K562 (cell line): ENCODE results near the gene MT1M. TPM values are rescaled to one million over a fixed set of nuclear protein-coding genes. Genes with fewer than 3 reads are reported as not detected.

Experiments used
- ATAC-seq: fragments of 200-7000 bp; cut with Tn5 transposase; 3 replicates; pipeline ENCODE4 v1.9.1; 2020; ENCODE audit warnings: moderate library complexity
- BruUV-seq: library from RNA; stranded (reverse); fragments of 400-500 nt; replicated peaks from 2 replicates; lab custom pipeline; 2021; lab: Mats Ljungman, UMichigan
- CTCF ChIA-PET: fragments of 300-600 bp; formaldehyde crosslinking; extraction: SDS; loops from one replicate; lab custom pipeline; 2021; ENCODE audit warnings: low intra/inter-chr PET ratio; lab: Yijun Ruan, JAX
- POLR2A ChIA-PET: fragments of 300-600, 350-650 bp; sonication (Branson Sonifier 250); formaldehyde crosslinking; extraction: SDS; loops from one replicate; lab custom pipeline; 2021; ENCODE audit warnings: antibody characterized with exemption, inconsistent platforms; lab: Yijun Ruan, JAX
- DNase-seq, 4 experiments: peaks; one replicate each; pipeline versions ENCODE4 v3.0.0 to v3.0.0-alpha.2; 2011 to 2018; ENCODE audit warnings: low spot score in 3 of 4, mixed read lengths in 3 of 4; ENCODE audit errors: extremely low read depth in 1 of 4
- FAIRE-seq: peaks from 2 replicates; lab custom pipeline; 2011; peaks lifted over from hg19 to GRCh38; lab: Jason Lieb, UNC
- H2AFZ ChIP-seq: 2 replicates; pipeline ENCODE4 v1.6.0; 2011; ENCODE audit warnings: low read depth, low read length, control low read depth, inconsistent platforms
- H3K27ac ChIP-seq: fragments of 200-600 bp; 3 replicates; pipeline ENCODE4 v1.8.0; 2011; ENCODE audit warnings: low read depth, mild to moderate bottlenecking, control low read depth, inconsistent platforms, low read length, moderate library complexity, mixed read lengths; ENCODE audit errors: extremely low read depth
- H3K27me3 ChIP-seq, 2 experiments: fragments of 300-600 bp in 1 of 2; 2 replicates in 1 of 2; 3 replicates in 1 of 2; pipeline versions ENCODE4 v1.6.0 to v1.8.0; 2011; ENCODE audit warnings: inconsistent platforms in 2 of 2, low read length in 2 of 2, mild to moderate bottlenecking in 1 of 2, mixed read lengths in 1 of 2, moderate library complexity in 1 of 2; ENCODE audit not compliant: control insufficient read depth in 2 of 2, insufficient read depth in 2 of 2
- H3K36me3 ChIP-seq: fragments of 300-600 bp; 3 replicates; pipeline ENCODE4 v1.8.0; 2011; ENCODE audit warnings: mild to moderate bottlenecking, low read length, inconsistent platforms; ENCODE audit not compliant: control insufficient read depth, insufficient read depth
- H3K4me1 ChIP-seq, 2 experiments: fragments of 200-600 bp in 1 of 2; replicated peaks in 1 of 2; 2 replicates in 1 of 2; 3 replicates in 1 of 2; pipeline versions ENCODE4 v1.5.1 to v1.8.0; 2011; ENCODE audit warnings: inconsistent platforms in 2 of 2, low read length in 2 of 2, mild to moderate bottlenecking in 1 of 2, mixed read lengths in 1 of 2, moderate library complexity in 1 of 2; ENCODE audit not compliant: control insufficient read depth in 2 of 2, insufficient read depth in 2 of 2
- H3K4me2 ChIP-seq: 2 replicates; pipeline ENCODE4 v1.6.1; 2011; ENCODE audit warnings: low read length, control low read depth, inconsistent platforms, mixed read lengths; ENCODE audit not compliant: insufficient read depth
- H3K4me3 ChIP-seq: fragments of 200-600 bp; sonication (generic), shearing (Covaris generic); 2 replicates; pipeline ENCODE4 v1.5.1; 2016; ENCODE audit warnings: control low read depth, inconsistent platforms
- H3K79me2 ChIP-seq: fragments of 200-600 bp; 3 replicates; pipeline ENCODE4 v1.8.0; 2011; ENCODE audit warnings: low read length, inconsistent platforms; ENCODE audit not compliant: control insufficient read depth, insufficient read depth
- H3K9ac ChIP-seq, 2 experiments: 2 replicates each; pipeline versions ENCODE4 v1.6.0 to v1.6.1; 2011; ENCODE audit warnings: low read depth in 2 of 2, low read length in 2 of 2, control low read depth in 1 of 2, inconsistent platforms in 1 of 2, mild to moderate bottlenecking in 1 of 2, mixed read lengths in 1 of 2; ENCODE audit not compliant: insufficient read depth in 1 of 2
- H3K9me1 ChIP-seq: one replicate; pipeline ENCODE4 v1.6.0; 2011; ENCODE audit warnings: inconsistent platforms, mild to moderate bottlenecking, low read length, moderate library complexity; ENCODE audit not compliant: control insufficient read depth, insufficient read depth
- H3K9me3 ChIP-seq: replicated peaks from 2 replicates; pipeline ENCODE4 v1.5.1; 2011; ENCODE audit warnings: low read depth, low read length, inconsistent platforms; ENCODE audit not compliant: control insufficient read depth, insufficient read depth
- H4K20me1 ChIP-seq: replicated peaks from 2 replicates; pipeline ENCODE4 v1.6.1; 2011; ENCODE audit warnings: low read length, inconsistent platforms, mixed read lengths; ENCODE audit not compliant: control insufficient read depth, insufficient read depth
- BCOR ChIP-seq: fragments of 450-650 bp; IDR thresholded peaks from 2 replicates; pipeline ENCODE4 v1.6.1; 2016
- EP400 ChIP-seq: fragments of 450-650 bp; IDR thresholded peaks from 2 replicates; pipeline ENCODE4 v1.6.1; 2017; ENCODE audit warnings: antibody characterized with exemption, mild to moderate bottlenecking, moderate library complexity
- HDAC2 ChIP-seq: fragments of 450-650 bp; IDR thresholded peaks from 2 replicates; pipeline ENCODE4 v1.6.1; 2016; ENCODE audit warnings: mild to moderate bottlenecking
- KAT8 ChIP-seq: fragments of 450-650 bp; IDR thresholded peaks from 2 replicates; pipeline ENCODE4 v1.6.1; 2016; ENCODE audit warnings: low read depth, mild to moderate bottlenecking
- MIER1 ChIP-seq: fragments of 450-650 bp; IDR thresholded peaks from 2 replicates; pipeline ENCODE4 v1.6.1; 2016; ENCODE audit warnings: antibody characterized with exemption, mild to moderate bottlenecking, low read depth
- PHTF2 ChIP-seq: fragments of 250-450 bp; sonication (Bioruptor Pico); IDR thresholded peaks from 2 replicates; pipeline ENCODE4 v1.5.0; 2021; ENCODE audit warnings: mild to moderate bottlenecking
- RFX5 ChIP-seq: IDR thresholded peaks from 2 replicates; pipeline ENCODE4 v1.6.1; 2011; ENCODE audit warnings: low read depth, mild to moderate bottlenecking, improper control_type of control experiment, low read length
- SAFB ChIP-seq: fragments of 200-400 bp; formaldehyde crosslinking; IDR thresholded peaks from 2 replicates; pipeline ENCODE4 v1.6.1; 2017; ENCODE audit warnings: low read depth, low read length, borderline replicate concordance
- STAT5B ChIP-seq: fragments of 250-450 bp; sonication (Bioruptor Pico); IDR thresholded peaks from 2 replicates; pipeline ENCODE4 v1.8.0; 2021; ENCODE audit warnings: mild to moderate bottlenecking, inconsistent platforms
- TAF9B ChIP-seq: fragments of 450-650 bp; IDR thresholded peaks from 2 replicates; pipeline ENCODE4 v1.6.1; 2018; ENCODE audit warnings: mild to moderate bottlenecking; ENCODE audit not compliant: partially characterized antibody
- ZBED1 ChIP-seq: IDR thresholded peaks from 2 replicates; pipeline ENCODE4 v1.6.1; 2014
- ZNF212 ChIP-seq: fragments of 450-650 bp; formaldehyde crosslinking; IDR thresholded peaks from 2 replicates; pipeline ENCODE4 v1.4.0; 2020; ENCODE audit warnings: mild to moderate bottlenecking
- ZNF583 ChIP-seq: fragments of 250-450 bp; sonication (Bioruptor Pico); IDR thresholded peaks from 2 replicates; pipeline ENCODE4 v1.4.0; 2020
- ZNF76 ChIP-seq: fragments of 250-450 bp; sonication (Bioruptor Pico); IDR thresholded peaks from 2 replicates; pipeline ENCODE4 v1.4.0; 2020; ENCODE audit warnings: mild to moderate bottlenecking, moderate library complexity, borderline replicate concordance
- WGBS: fragments of 100-300 bp; shearing (Covaris generic); methylation state at CpG from one replicate; pipeline ENCODE4 v1.1.6; 2016; ENCODE audit warnings: low coverage, mixed read lengths; ENCODE audit not compliant: insufficient coverage; ENCODE audit errors: missing lambda C conversion rate; 5-methylcytosine and 5-hydroxymethylcytosine counted together
- in situ Hi-C: fragments of 300-500 bp; cut with MboI; formaldehyde crosslinking; loops from 4 replicates; pipeline ENCODE4 v1.15.0; 2018; ENCODE audit warnings: inconsistent platforms, mixed read lengths
- intact Hi-C: fragments of 100-400 bp; cut with micrococcal nuclease; formaldehyde crosslinking; loops from 2 replicates; pipeline ENCODE4 v1.14.2; 2022
- polyA plus RNA-seq, 8 experiments: library from polyadenylated mRNA; depleted of rRNA in 4 of 8; stranded (reverse) in 5 of 8; unstranded in 3 of 8; fragments of >200 nt; fragmentation: Nextera tagmentation in 2 of 8; fragmentation: Illumina TruSeq in 1 of 8; extraction: Ambion mirVana in 2 of 8; extraction: Trizol in 1 of 8; gene quantifications; 2 replicates each; pipeline versions ENCODE4 v1.2.1 to v1.2.3, GENCODE V29; 2011 to 2014; ENCODE audit warnings: inconsistent platforms in 1 of 8, missing spikeins in 1 of 8
- total RNA-seq, 7 experiments: library from RNA; depleted of rRNA in 6 of 7; stranded (reverse); fragments of >200 nt in 6 of 7; fragmentation: Illumina TruSeq in 2 of 7; extraction: Trizol in 2 of 7; gene quantifications; 2 replicates each; pipeline versions ENCODE4 v1.2.1 to v1.2.3, GENCODE V29; 2011 to 2021; ENCODE audit warnings: low replicate concordance in 1 of 7

MT1M gene
- total and polyA plus RNA-seq, 9 of the 15 experiments (the other 6 are each of a cell fraction or from before 2014, with no cell fraction given) = not detected

DNA sequence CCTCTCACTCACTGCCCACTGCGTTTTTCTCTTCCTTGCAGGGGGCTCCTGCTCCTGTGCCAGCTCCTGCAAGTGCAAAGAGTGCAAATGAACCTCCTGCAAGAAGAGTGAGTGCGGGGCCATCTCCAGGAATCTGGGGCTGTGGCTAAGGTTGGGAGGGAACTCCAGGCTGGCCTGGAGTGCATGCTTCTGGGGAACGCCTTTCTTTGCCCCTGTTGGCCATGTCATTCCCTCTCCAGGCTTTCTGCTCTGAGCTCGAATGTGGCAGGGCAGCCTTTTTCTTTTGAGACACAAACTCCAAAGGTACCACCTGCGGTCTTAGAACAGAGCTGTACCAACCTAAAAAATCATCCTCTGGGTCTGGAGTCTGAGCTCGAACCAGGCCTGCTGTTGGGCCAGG, 14.3 kb upstream of the MT1M start:
- ChIA-PET CTCF (no interaction called here), POLR2A (interaction anchor here (1.2 kb wide), 1 partner anchor 10 kb away, joined by 5 read pairs; the partner anchor contains the start of gene MT2A)
- Histone ChIP-seq H3K9ac (no peak overlapping the region), H3K79me2 (no peaks in the 10 kb centered on the region), H3K4me1 (peaks cover 0 to 6% of the 10 kb centered on the region in 2 experiments; a peak in 1 of 5 replicates), H3K36me3 (no peaks in the 10 kb centered on the region)
- in situ Hi-C loops = no loop called here
- FAIRE-seq = no peak
- no TSS peak for BruUV-seq
- TF ChIP-seq TAF9B (no peak), HDAC2 (no peak), ZBED1 (no peak), BCOR (no peak), ZNF76 (CRISPR knock-in tag) (no peak), RFX5 (no peak), STAT5B (no peak), ZNF583 (no peak), KAT8 (no peak), EP400 (no peak), ZNF212 (CRISPR knock-in tag) (no peak), MIER1 (no peak), PHTF2 (CRISPR knock-in tag) (no peak), SAFB (no peak)
- TF ChIP-seq, all 486 proteins: peak for 0
- no peaks in the 10 kb centered on the region for H3K9me1 ChIP-seq
- H3K4me3 ChIP-seq = no peak overlapping the region
- no peak for DNase-seq
- H4K20me1 ChIP-seq = no peaks in the 10 kb centered on the region
- no peak overlapping the region for H2AFZ ChIP-seq
- H3K27me3 ChIP-seq = peaks cover 17 to 39% of the 10 kb centered on the region in 2 experiments
- no peak overlapping the region for H3K4me2 ChIP-seq
- intact Hi-C loops = no loop called here
- H3K27ac ChIP-seq = no peak overlapping the region
- H3K9me3 ChIP-seq = no peaks in the 10 kb centered on the region
- no peak for ATAC-seq
- 0% methylated on average over 5 of the region's 6 CpGs for WGBS
